Stimulated activated CD4-positive, alpha-beta T cell treated with anti-CD3 and anti-CD28 coated beads, Interleukin-1b, Interleukin-23, amount 100 ng/mL, for 1 hour (primary cell): Measurements from ENCODE around the gene CRX.
"Not testable (repeated sequence)": the region's sequence is repeated elsewhere in the genome, so short reads cannot be mapped to it uniquely, and the experiment has no call there.

Experiments used
- DNase-seq, 2 donors: peaks; one replicate each; pipeline ENCODE4 v3.0.0-alpha.2; 2020; ENCODE audit warnings: low read depth in 2 of 2

The CRX gene

GRCh38 chr19:47803671-47804070 lies 18.1 kb upstream of the CRX start:
- not testable (repeated sequence) for DNase-seq

GRCh38 chr19:47804451-47804850 lies 17.3 kb upstream of the CRX start, which contains the start of gene TPRX1:
TSS of gene TPRX1 (minus strand) at chr19:47804551. CDS start at chr19:47804539, 12 bp downstream.
- DNase-seq, result not testable (repeated sequence)

- DNase-seq, result no peak
Measured at GRCh38 chr19:47805313-47805712, 16.4 kb upstream of the CRX start.

DNA sequence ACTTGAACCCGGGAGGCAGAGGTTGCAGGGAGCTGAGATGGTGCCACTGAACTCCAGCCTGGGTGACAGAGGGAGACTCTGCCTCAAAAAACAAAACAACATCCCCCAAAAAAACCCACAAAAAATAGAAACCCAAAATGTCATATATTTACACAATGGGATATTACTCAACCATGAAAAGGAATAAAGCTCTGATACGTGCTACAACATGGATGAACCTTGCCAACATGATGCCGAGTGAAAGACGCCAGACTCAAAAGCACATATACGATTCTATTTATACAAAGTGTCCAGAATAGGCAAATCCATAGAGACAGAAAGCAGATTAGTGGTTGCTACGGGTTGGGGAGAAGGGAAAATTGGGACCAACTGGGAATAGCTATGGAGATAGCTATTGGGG lies 15.3 kb upstream of the CRX start:
- DNase-seq, result no peak

DNA sequence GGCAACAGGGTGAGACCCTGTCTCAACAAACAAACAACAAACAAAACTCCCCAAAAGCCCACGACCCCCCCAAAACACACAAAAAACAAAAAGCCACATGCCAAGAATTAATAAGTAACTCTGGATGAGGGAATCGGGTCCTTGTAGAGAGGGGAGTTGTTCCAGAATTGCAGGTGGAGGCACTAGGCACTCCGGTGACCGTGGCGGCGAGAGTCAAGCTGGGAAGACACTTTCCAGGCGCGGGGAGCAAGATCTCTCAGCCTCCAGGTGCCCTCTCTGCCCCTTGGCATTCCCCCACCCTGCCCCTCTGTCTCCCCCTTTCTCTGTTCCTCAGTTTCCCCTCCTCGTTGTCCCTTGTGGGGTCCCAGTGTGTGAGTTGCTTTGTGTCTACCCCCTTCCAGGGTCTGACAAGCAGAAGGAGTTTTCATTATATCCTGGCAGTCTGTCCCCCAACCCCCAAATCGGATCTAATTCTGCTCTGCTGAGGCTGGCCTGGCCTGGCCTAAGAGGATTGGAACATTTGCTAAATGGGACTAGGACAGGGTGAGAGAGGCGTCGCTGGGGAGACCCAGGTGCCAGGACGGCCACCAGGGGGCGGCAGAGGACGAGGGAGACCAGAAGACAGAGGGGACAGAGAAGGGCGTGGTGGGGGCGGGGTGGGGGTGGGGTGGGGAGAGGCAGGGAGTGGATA lies 8.3 kb upstream of the CRX start:
- DNase-seq, result peak; percentile 35 to 74

GRCh38 chr19:47813995-47814328 lies 7.8 kb upstream of the CRX start:
- no peak for DNase-seq

- DNase-seq, result not testable (repeated sequence)
Measured at GRCh38 chr19:47816270-47816669, 5.5 kb upstream of the CRX start.

GRCh38 chr19:47818221-47818620 lies 3.5 kb upstream of the CRX start:
- not testable (repeated sequence) for DNase-seq

DNA sequence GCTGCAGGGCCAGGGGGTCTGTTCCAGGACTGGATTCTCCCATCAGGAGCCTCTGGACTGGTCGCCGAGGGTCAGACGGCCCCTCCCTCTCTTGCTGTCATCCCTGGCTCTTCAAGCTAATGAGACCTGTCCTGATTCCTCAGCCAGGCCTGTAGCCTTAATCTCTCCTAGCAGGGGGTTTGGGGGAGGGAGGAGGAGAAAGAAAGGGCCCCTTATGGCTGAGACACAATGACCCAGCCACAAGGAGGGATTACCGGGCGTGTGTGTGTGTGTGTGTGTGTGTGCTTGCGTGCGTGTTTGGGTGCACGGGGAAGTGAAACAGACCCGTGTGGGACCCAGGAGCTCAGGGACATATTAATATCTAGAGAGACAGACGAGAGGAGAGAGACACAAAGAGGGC lies 1.9 kb upstream of the CRX start:
- DNase-seq, result no peak

- DNase-seq, result no peak
Measured at GRCh38 chr19:47820410-47820809, 1.3 kb upstream of the CRX start.

GRCh38 chr19:47824396-47824795 lies 2.7 kb downstream of the CRX start:
- DNase-seq, result no peak

- DNase-seq, result no peak
Measured at GRCh38 chr19:47826800-47827199, 5.1 kb downstream of the CRX start.

DNA sequence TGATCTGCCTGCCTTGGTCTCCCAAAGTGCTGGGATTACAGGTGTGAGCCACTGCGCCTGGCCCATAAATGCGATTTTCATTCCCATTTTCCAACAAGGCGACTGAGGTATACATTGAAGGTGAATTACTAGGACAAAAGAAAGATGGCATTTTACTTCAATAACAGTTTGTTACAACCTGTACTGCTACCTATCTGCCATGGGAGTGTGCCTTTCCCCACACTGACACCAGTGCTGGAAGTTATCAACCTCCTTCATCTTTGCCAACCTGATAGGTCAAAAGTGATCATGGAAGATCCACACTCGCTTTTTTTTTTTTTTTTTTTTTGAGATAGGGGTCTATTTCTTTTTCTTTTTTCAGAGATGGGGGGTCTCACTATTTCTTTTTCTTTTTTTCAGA lies 11.0 kb downstream of the CRX start:
- DNase-seq, result no peak

- no peak for DNase-seq
Measured at GRCh38 chr19:47836038-47836437, 14.3 kb downstream of the CRX start.

DNA sequence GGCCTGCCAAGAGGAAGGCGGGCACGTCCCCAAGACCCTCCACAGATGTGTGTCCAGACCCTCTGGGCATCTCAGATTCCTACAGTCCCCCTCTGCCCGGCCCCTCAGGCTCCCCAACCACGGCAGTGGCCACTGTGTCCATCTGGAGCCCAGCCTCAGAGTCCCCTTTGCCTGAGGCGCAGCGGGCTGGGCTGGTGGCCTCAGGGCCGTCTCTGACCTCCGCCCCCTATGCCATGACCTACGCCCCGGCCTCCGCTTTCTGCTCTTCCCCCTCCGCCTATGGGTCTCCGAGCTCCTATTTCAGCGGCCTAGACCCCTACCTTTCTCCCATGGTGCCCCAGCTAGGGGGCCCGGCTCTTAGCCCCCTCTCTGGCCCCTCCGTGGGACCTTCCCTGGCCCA lies 17.7 kb downstream of the CRX start:
- no peak for DNase-seq

GRCh38 chr19:47839913-47840312 lies 18.2 kb downstream of the CRX start:
- DNase-seq, result no peak

- DNase-seq, result no peak
Measured at GRCh38 chr19:47842941-47843340, 21.2 kb downstream of the CRX start.

GRCh38 chr19:47848425-47848822 lies 26.7 kb downstream of the CRX start:
- DNase-seq, result no peak

DNA sequence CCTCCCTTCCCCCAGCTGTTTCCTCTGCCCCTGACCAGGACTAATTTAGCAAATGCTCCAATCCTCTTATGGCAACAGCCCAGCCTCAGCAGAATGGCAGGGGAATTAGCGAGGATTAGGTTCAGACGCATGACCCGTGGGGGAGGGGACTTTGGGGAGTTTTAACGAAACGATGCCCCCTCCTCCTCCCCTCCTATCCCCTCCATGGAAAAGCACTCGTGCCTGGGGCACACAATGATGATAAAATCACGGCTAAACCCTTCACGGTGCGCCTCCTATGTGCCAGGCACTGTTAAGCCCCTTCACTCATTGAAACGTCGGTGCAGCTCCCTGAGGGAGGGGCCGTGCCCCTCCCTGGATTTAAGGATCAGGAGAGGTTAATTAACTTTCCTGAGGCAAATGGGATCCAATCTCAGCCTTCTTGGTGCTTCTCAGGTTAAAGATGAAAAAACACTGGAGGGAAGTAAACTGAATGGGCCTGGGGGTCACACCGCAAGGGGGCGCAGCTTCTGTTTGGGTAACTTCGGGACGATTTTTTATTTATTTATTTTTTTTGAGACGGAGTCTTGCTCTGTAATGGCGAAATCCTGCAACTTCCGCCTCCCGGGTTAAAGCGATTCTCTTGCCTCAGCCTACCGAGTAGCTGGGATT lies 27.2 kb downstream of the CRX start:
- no peak for DNase-seq

GRCh38 chr19:47853003-47853402 lies 31.3 kb downstream of the CRX start:
- DNase-seq, result no peak

GRCh38 chr19:47854459-47854858 lies 32.7 kb downstream of the CRX start:
- DNase-seq, result no peak

DNA sequence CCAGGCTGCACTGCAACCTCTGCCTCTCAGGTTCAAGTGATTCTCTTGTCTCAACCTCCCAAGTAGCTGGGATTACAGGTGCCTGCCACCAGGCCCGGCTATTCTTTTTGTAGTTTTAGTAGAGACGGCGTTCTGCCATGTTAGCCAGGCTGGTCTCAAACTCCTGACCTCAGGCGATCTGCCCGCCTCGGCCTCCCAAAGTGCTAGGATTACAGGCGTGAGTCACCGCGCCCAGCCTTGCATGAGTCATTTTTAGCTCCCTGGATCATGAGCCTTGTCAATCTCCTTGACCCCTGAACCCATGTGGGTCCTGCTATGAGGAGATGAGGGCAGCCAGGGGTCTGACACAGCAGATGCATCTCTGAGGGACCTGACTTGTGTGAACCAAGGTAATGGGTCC lies 36.5 kb downstream of the CRX start:
- not testable (repeated sequence) for DNase-seq

GRCh38 chr19:47858646-47859285 lies 37.0 kb downstream of the CRX start, which contains the start of gene TPRX2:
TSS of gene TPRX2 (plus strand) at chr19:47859235. CDS start at chr19:47859247, 12 bp downstream.
- DNase-seq, result not testable (repeated sequence)
